HG02571 (cell line): ENCODE measurements around the gene PSMC3IP.
A peak's percentile ranks its signal among the peaks of the same experiment; 100 is the strongest.
"Not testable (repeated sequence)": the region's sequence is repeated elsewhere in the genome, so short reads cannot be mapped to it uniquely, and the experiment has no call there.

ENCODE experiments used
- ATAC-seq: cut with Tn5 transposase; IDR thresholded peaks from one replicate; pipeline ENCODE4 v1.9.1; 2021; ENCODE audit warnings: mild to moderate bottlenecking, moderate library complexity; ENCODE audit not compliant: unreplicated experiment

Gene PSMC3IP

DNA sequence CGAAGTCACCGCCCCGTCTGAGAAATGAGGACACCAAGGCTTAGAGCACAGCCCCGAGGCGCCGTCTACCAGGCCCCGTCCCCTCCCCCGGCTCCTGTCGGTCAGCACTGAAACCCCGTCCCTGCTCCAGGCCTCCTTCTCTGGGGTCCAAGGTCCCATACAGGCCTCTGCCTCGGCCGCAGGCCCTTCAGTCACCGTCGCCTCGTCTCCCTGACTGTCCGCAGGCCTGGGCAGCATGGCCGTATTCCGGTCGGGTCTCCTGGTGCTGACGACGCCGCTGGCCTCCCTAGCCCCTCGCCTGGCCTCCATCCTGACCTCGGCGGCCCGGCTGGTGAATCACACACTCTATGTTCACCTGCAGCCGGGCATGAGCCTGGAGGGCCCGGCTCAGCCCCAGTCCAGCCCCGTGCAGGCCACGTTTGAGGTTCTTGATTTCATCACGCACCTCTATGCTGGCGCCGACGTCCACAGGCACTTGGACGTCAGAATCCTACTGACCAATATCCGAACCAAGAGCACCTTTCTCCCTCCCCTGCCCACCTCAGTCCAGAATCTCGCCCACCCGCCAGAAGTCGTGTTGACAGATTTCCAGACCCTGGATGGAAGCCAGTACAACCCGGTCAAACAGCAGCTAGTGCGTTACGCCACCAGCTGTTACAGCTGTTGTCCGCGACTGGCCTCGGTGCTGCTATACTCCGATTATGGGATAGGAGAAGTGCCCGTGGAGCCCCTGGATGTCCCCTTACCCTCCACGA lies 15.0 kb downstream of the PSMC3IP start:
- ATAC-seq, result no peak

DNA sequence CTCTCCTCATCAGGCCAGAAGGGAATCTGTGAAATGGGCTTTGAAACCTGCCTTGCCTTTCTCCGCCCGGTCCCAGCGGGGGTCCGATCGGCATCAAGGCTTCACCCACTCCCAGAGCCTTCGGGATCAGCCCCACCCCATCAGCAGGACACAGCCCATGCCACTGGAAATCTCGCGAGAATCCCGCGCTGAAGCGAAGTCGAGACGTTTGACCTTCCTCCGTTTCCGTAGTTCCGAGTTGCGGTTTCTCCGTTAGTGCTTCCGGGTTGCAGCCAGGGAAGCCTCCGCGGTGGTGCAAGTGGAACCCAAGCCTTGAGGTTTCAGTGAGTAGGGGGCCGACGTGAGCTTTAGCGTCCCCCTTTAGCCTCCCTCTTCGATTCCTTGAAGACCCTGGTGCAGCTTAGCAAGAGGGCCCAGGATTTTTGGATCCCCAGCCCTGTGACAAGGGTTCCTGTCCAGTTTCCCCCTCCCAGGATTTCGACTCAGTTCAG lies 15.6 kb downstream of the PSMC3IP start, which contains the start of gene COASY:
Gene COASY, plus strand, starts transcription at position 252 of the 491 bp plus-strand sequence. CDS start 475 bp downstream, outside the sequence.
- no peak for ATAC-seq

DNA sequence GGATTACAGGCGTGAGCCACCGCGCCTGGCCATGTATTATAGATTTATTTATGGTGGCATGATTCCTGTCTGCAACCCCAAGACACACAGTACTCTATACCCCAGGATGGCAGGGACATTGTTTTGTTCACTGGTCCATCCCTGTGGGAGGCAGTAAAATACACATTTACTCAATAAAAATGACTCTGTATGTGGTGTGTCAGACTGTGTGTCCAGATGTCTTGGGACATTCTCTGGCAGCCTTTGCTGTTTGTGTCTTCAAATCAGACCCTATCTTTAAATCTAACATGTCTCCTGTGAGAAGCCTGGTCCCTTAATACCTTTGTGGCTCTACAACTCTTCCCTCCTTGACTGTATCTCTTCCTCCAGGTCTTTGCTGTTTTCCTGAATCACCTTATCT lies 17.3 kb downstream of the PSMC3IP start:
- no peak for ATAC-seq

DNA sequence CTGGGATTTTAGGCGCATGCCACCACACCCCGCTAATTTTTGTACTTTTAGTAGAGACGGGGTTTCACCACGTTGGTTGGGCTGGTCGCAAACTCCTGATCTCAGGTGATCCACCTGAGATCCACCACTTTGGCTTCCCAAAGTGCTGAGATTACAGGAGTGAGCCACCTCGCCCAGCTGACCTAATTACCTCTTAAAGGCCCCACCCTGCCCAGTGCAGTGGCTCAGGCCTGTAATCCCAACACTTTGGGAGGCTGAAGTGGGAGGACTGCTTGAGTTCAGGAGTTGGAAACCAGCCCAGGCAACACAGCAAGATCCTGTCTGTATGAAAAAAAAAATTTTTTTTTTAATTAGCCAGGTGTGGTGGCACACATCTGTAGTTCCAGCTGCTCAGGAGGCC lies 18.5 kb downstream of the PSMC3IP start:
- ATAC-seq, result no peak

DNA sequence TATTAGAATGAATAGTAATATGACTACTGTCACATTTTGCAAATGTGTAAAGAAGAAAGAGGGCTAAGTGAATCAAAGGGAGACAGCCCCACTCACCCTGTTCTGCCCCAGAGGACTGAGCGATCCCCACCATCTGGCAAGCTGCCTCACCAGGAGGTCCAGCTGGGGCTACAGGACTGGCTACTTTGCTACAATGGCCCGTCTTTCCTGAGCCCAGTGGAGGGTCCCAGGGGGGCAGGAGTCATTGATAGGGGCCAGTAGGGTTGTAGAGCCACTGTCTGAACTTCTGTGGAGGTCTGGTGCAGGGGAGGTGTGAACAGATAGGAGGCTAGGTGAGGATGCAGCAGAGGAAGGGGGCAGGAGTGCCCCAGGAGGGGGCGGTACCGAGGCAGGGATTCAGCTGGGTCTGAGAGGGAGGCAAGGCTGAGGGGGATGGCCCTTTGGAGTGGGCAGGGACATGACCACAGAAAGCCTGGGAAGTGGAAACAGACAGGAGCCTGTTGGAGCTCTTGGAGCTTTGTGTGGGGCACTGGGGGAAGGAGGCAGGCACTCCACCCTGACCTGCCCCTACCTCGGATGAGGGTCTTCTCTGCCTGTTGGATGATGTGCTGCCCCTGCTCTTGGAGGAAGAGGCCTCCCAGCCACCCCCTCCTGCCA lies 21.4 kb downstream of the PSMC3IP start:
- ATAC-seq, result not testable (repeated sequence)

DNA sequence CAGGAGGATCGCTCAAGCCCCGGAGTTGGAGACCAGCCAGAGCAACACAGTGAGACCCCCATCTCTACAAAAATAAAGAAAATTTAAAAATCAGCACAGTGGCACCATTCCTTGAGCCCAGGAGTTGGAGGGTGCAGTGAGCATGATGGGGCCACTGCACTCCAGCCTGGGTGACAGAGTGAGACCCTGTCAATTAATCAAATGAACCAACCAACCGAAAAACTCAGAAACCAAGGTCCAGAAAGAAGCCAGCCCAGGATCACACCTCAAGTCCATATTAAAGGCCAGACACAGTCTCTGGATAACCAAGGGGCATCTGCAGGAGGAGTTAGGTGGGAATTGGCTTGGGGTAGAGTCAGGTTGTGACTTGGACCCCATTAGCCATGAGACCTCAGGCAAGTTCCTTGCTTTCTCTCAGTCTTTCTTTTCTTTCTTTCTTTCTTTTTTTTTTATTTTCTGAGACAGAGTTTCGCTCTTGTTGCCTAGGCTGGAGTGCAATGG lies 22.4 kb downstream of the PSMC3IP start:
- ATAC-seq, result no peak

DNA sequence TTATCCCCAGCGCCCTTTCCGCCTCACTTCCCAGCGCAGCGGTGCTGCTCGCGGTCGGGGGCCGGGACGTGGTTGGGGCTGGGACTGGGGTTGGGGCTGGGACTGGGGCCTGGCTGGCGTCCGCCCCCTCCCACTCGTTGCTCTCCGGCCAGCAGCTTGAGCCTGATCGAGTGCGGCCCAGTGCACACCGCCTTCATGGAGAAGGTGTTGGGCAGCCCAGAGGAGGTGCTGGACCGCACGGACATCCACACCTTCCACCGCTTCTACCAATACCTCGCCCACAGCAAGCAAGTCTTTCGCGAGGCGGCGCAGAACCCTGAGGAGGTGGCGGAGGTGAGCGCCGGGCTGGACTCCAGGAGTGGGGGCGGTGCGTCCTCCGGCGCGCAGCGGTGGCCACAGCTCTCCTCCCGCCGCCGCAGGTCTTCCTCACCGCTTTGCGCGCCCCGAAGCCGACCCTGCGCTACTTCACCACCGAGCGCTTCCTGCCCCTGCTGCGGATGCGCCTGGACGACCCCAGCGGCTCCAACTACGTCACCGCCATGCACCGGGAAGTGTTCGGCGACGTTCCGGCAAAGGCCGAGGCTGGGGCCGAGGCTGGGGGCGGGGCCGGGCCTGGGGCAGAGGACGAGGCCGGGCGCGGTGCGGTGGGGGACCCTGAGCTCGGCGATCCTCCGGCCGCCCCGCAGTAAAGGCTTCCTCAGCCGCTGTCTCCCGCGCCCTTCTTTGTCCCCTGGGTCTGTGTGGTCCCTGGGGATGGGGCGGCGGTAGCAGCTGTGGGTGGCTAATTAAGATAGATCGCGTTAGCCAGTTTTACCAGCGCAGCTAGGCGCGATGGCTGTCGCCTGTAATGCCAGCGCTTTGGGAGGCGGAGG lies 23.0 kb downstream of the PSMC3IP start:
- ATAC-seq, result peak; percentile 71

DNA sequence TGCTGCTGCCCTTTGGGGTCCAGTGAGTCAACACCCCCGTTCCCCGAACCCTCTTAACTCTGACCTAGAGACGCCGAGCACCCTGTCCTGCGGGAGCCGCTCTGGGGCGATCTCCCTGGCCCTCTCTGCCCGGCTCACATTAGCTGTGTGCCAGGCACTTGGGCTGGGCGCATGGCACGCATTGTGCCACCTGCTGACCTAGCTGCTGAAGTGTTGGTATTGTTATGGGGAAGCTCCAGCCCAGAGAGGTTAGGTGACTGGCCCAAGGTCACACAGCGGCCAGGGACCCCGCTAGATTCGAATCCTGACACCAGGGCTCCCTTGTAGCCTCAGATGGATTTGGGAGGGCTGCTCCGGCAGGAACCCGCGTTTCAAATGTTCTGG lies 23.7 kb downstream of the PSMC3IP start:
- ATAC-seq, result no peak

DNA sequence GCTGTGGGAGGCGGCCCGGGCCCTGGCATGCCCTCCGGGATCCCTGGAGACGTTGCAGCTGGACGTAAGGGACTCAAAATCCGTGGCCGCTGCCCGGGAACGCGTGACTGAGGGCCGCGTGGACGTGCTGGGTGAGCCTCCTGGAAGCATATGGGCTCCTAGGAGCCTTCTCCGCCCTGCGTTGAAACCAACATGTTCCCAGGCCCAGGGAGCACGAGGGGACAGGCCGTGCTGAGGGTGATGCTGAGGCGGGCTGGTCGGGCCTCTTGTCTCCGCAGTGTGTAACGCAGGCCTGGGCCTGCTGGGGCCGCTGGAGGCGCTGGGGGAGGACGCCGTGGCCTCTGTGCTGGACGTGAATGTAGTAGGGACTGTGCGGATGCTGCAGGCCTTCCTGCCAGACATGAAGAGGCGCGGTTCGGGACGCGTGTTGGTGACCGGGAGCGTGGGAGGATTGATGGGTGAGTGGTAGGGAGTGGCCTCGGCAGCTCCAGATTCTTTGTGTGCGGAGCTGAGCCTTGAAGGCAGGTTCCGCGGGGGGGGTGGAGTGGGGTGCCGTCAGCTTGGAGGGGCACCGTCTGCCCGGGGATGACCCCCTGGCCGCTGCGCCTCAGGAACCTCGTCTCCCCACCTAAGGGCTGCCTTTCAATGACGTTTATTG lies 24.2 kb downstream of the PSMC3IP start:
- ATAC-seq, result no peak

DNA sequence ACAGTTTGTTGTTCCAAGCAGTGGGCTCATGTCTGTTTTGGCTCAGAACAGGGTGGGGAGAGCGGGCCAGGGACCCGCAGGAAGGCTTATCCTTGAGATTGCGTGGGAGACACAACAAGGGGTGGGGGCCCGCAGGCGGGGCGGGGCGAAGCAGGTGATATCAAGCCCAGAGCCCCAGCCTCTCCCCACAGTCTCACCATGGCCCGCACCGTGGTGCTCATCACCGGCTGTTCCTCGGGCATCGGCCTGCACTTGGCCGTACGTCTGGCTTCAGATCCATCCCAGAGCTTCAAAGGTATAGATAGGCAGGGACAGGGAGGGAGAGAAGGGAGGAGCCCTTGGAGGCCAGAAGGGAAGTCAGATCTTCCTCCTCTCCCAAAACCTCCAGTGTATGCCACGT lies 24.8 kb downstream of the PSMC3IP start, which contains the start of gene HSD17B1:
Gene HSD17B1, plus strand, starts transcription at position 188 of the 400 bp plus-strand sequence. Its CDS starts 11 bp downstream, at position 199.
- ATAC-seq, result not testable (repeated sequence)

DNA sequence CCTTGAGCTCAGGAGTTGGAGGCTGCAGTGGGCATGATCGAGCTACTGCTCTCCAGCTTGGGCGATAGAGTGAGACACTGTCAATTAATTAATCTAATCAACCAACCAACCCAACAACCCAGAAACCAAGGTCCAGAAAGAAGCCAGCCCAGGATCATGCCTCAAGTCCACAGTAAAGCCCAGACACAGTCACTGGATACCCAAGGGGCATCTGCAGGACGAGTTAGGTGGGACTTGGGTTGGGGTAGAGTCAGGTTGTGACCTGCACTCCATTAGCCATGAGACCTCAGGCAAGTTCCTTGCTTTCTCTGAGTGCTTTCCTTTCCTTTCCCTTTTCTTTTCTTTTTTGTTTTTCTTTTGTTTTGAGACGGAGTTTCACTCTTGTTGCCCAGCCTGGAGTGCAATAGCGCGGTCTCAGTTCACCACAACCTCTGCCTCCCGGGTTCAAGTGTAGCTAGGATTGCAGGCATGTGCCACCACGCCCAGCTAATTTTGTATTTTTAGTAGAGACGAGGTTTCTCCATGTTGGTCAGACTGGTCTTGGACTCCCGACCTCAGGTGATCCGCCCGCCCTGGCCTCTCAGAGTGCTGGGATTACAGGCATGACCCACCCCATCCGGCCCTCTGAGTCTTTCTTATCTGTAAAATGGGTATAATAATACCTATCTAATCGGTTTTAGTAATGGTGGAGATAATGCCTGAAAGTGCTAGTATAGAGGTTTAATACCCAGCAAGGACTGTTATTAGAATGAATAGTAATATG lies 28.4 kb downstream of the PSMC3IP start:
- no peak for ATAC-seq

DNA sequence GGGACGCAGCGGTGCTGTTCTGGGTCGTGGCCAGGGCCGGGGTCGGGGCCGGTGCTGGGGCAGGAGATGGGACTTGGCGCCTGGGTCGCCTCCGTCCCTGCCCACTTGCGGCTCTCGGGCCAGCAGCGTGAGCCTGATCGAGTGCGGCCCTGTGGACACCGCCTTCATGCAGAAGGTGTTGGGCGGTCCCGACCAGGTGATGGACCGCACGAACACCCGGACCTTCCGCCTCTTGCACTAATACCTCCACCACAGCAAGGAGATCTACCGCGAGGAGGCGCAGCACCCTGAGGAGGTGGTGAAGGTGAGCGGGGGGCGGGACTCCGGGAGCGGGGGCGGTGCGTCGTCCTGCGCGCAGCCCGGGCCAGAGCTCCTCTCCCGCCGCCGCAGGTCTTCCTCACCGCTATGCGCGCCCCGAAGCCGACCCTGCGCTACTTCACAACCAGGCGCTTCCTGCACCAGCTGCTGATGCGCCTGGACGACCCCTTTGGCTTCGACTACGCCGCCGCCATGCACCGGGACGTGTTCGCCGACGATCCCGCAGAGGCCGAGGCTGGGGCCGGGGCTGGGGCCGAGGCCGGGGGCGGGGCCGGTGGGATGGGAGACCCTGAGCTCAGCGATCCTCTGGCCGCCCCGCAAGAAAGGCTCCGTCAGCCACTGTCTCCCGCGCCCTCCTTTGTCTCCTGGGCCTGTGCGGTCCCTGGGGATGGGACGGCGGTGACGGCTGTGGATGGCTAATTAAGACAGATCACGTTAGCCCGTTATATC lies 29.3 kb downstream of the PSMC3IP start:
- ATAC-seq, result peak; percentile 50

DNA sequence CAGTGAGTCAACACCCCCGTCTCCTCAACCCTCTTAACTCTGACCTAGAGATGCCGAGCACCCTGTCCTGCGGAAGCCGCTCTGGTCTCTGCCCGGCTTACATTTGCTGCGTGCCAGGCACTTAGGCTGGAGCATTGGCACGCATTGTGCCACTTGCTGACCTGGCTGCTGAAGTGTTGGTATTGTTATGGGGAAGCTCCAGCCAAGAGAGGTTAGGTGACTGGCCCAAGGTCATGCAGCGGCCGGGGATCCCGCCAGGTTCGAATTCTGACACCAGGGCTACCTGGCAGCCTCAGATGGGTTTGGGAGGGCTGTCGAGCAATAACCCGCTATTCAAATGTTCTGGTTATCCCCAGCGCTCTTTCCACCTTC lies 29.8 kb downstream of the PSMC3IP start:
- no peak for ATAC-seq

DNA sequence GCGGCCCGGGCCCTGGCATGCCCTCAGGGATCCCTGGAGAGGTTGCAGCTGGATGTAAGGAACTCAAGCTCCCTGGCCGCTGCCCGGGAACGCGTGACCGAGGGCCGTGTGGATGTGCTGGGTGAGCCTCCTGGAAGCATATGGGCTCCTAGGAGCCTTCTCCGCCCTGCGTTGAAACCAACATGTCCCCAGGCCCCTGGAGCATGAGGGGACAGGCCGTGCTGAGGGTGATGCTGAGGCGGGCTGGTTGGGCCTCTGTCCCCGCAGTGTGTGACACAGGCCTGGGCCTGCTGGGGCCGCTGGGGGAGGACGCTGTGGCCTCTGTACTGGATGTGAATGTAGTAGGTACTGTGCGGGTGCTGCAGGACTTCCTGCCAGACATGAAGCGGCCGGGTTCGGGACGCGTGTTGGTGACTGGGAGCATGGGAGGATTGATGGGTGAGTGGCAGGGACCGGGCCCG lies 30.5 kb downstream of the PSMC3IP start:
- no peak for ATAC-seq

DNA sequence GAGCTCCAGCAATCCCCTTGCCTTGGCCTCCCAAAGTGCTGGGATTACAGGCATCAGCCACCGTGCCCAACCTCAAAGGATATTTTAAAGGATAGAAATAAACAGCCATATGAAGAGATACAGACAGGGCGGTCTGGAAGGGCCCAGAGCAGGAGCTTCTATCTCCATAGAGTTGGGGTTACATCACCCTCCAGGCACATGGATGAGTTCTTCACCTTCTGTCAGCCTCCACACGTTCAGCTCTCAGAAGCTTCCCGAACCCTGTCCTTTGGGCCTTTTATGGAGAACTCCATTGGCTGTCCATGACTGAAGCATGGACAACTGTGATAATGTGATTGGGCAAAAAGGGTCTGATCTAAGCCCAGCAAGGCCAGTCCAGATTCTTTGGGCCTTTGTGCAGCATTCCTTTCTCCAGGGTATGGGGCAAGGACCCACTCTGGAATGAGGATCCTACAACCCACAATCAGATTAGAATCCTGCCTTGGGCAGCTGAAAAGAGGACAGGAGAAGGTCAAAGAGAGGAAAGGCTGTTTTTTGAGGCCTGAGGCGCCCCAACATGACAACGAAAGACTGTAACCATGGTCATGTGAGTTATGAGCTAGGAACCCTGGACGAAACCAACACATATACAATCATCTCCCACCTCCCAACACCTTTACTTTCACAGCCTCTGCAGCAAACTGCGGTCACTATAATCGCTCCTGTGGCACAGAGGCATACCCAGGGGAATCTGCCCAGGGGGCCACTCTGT lies 31.6 kb downstream of the PSMC3IP start:
- ATAC-seq, result not testable (repeated sequence)

DNA sequence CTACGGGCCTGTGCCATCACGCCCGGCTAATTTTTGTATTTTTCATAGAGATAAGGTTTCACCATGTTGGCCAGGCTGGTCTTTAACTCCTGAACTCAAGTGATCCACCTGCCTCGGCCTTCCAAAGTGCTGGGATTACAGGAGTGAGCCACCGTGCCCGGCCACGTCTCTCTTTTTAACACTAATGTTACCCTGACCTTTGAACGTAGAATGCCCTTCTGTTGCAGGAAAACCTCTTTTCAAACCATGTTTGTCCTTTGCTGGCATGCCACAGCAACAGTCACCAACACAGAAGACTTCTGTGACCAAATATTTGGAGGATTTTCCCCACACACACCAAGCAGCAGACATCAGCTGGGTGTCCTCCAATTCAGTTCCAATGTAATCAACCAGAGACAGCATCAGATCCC lies 32.6 kb downstream of the PSMC3IP start:
- no peak for ATAC-seq

DNA sequence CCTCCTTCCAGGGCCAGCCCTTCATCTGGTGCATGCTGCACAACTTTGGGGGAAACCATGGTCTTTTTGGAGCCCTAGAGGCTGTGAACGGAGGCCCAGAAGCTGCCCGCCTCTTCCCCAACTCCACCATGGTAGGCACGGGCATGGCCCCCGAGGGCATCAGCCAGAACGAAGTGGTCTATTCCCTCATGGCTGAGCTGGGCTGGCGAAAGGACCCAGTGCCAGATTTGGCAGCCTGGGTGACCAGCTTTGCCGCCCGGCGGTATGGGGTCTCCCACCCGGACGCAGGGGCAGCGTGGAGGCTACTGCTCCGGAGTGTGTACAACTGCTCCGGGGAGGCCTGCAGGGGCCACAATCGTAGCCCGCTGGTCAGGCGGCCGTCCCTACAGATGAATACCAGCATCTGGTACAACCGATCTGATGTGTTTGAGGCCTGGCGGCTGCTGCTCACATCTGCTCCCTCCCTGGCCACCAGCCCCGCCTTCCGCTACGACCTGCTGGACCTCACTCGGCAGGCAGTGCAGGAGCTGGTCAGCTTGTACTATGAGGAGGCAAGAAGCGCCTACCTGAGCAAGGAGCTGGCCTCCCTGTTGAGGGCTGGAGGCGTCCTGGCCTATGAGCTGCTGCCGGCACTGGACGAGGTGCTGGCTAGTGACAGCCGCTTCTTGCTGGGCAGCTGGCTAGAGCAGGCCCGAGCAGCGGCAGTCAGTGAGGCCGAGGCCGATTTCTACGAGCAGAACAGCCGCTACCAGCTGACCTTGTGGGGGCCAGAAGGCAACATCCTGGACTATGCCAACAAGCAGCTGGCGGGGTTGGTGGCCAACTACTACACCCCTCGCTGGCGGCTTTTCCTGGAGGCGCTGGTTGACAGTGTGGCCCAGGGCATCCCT lies 34.1 kb downstream of the PSMC3IP start:
- no peak for ATAC-seq
